Stimulated activated CD8-positive, alpha-beta memory T cell treated with anti-CD3 and anti-CD28 coated beads, Interleukin-4, amount 100 ng/mL, for 4 hours (primary cell): ENCODE measurements around the gene BPIFA3.
"Not testable (repeated sequence)": the region's sequence is repeated elsewhere in the genome, so short reads cannot be mapped to it uniquely, and the experiment has no call there.

ENCODE experiments used
- DNase-seq, 2 donors: peaks; one replicate each; pipeline ENCODE4 v3.0.0-alpha.2; 2020; ENCODE audit warnings: low read depth in 2 of 2, low spot score in 1 of 2

The BPIFA3 gene

GRCh38 chr20:33217052-33217451 is at the start of gene BPIFA3:
Gene BPIFA3, plus strand, starts transcription at chr20:33217352. Its CDS starts 185 bp downstream, at chr20:33217537.
- no peak for DNase-seq

GRCh38 chr20:33167859-33168258 is 49.3 kb upstream of the BPIFA3 start, which contains the start of gene BPIFA2:
Gene BPIFA2, plus strand, starts transcription at chr20:33168159. Its CDS starts 987 bp downstream, at chr20:33169146.
- no peak for DNase-seq

GRCh38 chr20:33169176-33169794 is 47.9 kb upstream of the BPIFA3 start:
- DNase-seq, result no peak

- DNase-seq, result no peak
Measured at GRCh38 chr20:33172781-33173180, 44.4 kb upstream of the BPIFA3 start.

GRCh38 chr20:33175123-33175522 is 42.0 kb upstream of the BPIFA3 start:
- DNase-seq, result no peak

- no peak for DNase-seq
Measured at GRCh38 chr20:33176101-33176500, 41.1 kb upstream of the BPIFA3 start.

- no peak for DNase-seq
Measured at GRCh38 chr20:33177866-33178265, 39.3 kb upstream of the BPIFA3 start.

- no peak for DNase-seq
Measured at GRCh38 chr20:33178726-33179125, 38.4 kb upstream of the BPIFA3 start.

- DNase-seq, result no peak
Measured at GRCh38 chr20:33180169-33180568, 37.0 kb upstream of the BPIFA3 start.

- no peak for DNase-seq
Measured at GRCh38 chr20:33181482-33182093, 35.6 kb upstream of the BPIFA3 start.

- no peak for DNase-seq
Measured at GRCh38 chr20:33183312-33183711, 33.8 kb upstream of the BPIFA3 start.

GRCh38 chr20:33185031-33185590 is 32.0 kb upstream of the BPIFA3 start:
- not testable (repeated sequence) for DNase-seq

- DNase-seq, result no peak
Measured at GRCh38 chr20:33187491-33187890, 29.7 kb upstream of the BPIFA3 start.

GRCh38 chr20:33188421-33188820 is 28.7 kb upstream of the BPIFA3 start:
- DNase-seq, result no peak

GRCh38 chr20:33191484-33191883 is 25.7 kb upstream of the BPIFA3 start:
- DNase-seq, result no peak

- DNase-seq, result no peak
Measured at GRCh38 chr20:33191955-33192354, 25.2 kb upstream of the BPIFA3 start.

- DNase-seq, result no peak
Measured at GRCh38 chr20:33192912-33193501, 24.1 kb upstream of the BPIFA3 start.

- no peak for DNase-seq
Measured at GRCh38 chr20:33199026-33199425, 18.1 kb upstream of the BPIFA3 start.

- DNase-seq, result no peak
Measured at GRCh38 chr20:33202451-33202850, 14.7 kb upstream of the BPIFA3 start.

- no peak for DNase-seq
Measured at GRCh38 chr20:33203444-33203843, 13.7 kb upstream of the BPIFA3 start.

- DNase-seq, result no peak
Measured at GRCh38 chr20:33209789-33210188, 7.4 kb upstream of the BPIFA3 start.

- no peak for DNase-seq
Measured at GRCh38 chr20:33210371-33210770, 6.8 kb upstream of the BPIFA3 start.
